HCT116 (cell line): ENCODE data around the gene RIMBP2. TPM values are rescaled to one million over a fixed set of nuclear protein-coding genes. Genes with fewer than 3 reads are reported as not detected.

Experiments used
- ATAC-seq: fragments of 200-7000 bp; cut with Tn5 transposase; 2 replicates; pipeline ENCODE4 v1.9.1; 2020; ENCODE audit warnings: mild to moderate bottlenecking, moderate library complexity
- BruUV-seq: library from RNA; stranded (reverse); fragments of 400-500 nt; replicated peaks from 2 replicates; lab custom pipeline; 2021; lab: Mats Ljungman, UMichigan
- CTCF ChIA-PET: fragments of 300-600 bp; sonication (Branson Sonifier 250); formaldehyde crosslinking; loops from one replicate; lab custom pipeline; 2021; ENCODE audit warnings: antibody characterized with exemption; lab: Charles Lee
- POLR2A ChIA-PET: fragments of 300-600, 350-600 bp; sonication (Branson Sonifier 250); formaldehyde crosslinking; loops from one replicate; lab custom pipeline; 2021; ENCODE audit warnings: antibody characterized with exemption; lab: Charles Lee
- RAD21 ChIA-PET, 2 experiments: fragments of 300-600 bp; sonication (Branson Sonifier 250); formaldehyde crosslinking; loops; one replicate each; lab custom pipeline; 2023; ENCODE audit warnings: low total read pairs in 2 of 2; ENCODE audit not compliant: uncharacterized antibody in 2 of 2, unreplicated experiment in 2 of 2, low non-redundant PET in 1 of 2; lab: Charles Lee
- DNase-seq: peaks from one replicate; pipeline ENCODE4 v3.0.0-alpha.2; 2010; ENCODE audit warnings: low read depth, low spot score
- H2AFZ ChIP-seq: fragments of 200-600 bp; shearing (Covaris generic), sonication (generic); 2 replicates; pipeline ENCODE4 v1.6.1; 2017; ENCODE audit warnings: low read depth, mixed run types, mixed read lengths, antibody characterized with exemption, low read length; ENCODE audit not compliant: poor library complexity, severe bottlenecking
- H3K27ac ChIP-seq: 2 replicates; pipeline ENCODE4 v1.5.1; 2012; ENCODE audit warnings: low read depth, low read length
- H3K27me3 ChIP-seq: fragments of 200-600 bp; sonication (generic); 2 replicates; pipeline ENCODE4 v1.6.1; 2016; ENCODE audit warnings: mixed run types, low read length, mixed read lengths; ENCODE audit not compliant: insufficient read depth
- H3K36me3 ChIP-seq, 2 experiments: fragments of 200-500 bp in 1 of 2; fragments of 200-600 bp in 1 of 2; sonication (Bioruptor generic) in 1 of 2; sonication (generic) in 1 of 2; 2 replicates each; pipeline versions ENCODE4 v1.5.1 to v1.6.1; 2014 to 2016; ENCODE audit warnings: low read length in 2 of 2, inconsistent platforms in 1 of 2, mixed read lengths in 1 of 2, mixed run types in 1 of 2; ENCODE audit not compliant: insufficient read depth in 2 of 2, control insufficient read depth in 1 of 2
- H3K4me1 ChIP-seq, 2 experiments: fragments of 200-600 bp in 1 of 2; sonication (generic) in 1 of 2; 2 replicates each; pipeline versions ENCODE4 v1.5.1 to v1.6.1; 2012 to 2017; ENCODE audit warnings: low read length in 2 of 2, inconsistent platforms in 1 of 2, mild to moderate bottlenecking in 1 of 2, mixed read lengths in 1 of 2, mixed run types in 1 of 2, moderate library complexity in 1 of 2; ENCODE audit not compliant: insufficient read depth in 2 of 2, control insufficient read depth in 1 of 2
- H3K4me2 ChIP-seq: fragments of 200-600 bp; sonication (generic); 2 replicates; pipeline ENCODE4 v1.6.1; 2017; ENCODE audit warnings: mixed run types, low read length, mixed read lengths
- H3K4me3 ChIP-seq, 2 experiments: fragments of 200-600 bp in 1 of 2; sonication (generic) in 1 of 2; replicated peaks in 1 of 2; 2 replicates each; pipeline ENCODE4 v1.5.1; 2011 to 2016; ENCODE audit warnings: low read length in 2 of 2, control low read depth in 1 of 2, low read depth in 1 of 2, mild to moderate bottlenecking in 1 of 2, mixed read lengths in 1 of 2, mixed run types in 1 of 2
- H3K79me2 ChIP-seq: fragments of 200-600 bp; sonication (generic); 2 replicates; pipeline ENCODE4 v1.6.1; 2017; ENCODE audit warnings: mild to moderate bottlenecking, mixed run types, low read length, moderate library complexity, mixed read lengths; ENCODE audit not compliant: insufficient read depth
- H3K9ac ChIP-seq: fragments of 200-600 bp; sonication (generic); 2 replicates; pipeline ENCODE4 v1.6.1; 2016; ENCODE audit warnings: low read length, mixed read lengths
- H3K9me2 ChIP-seq: fragments of 200-600 bp; sonication (generic), shearing (Covaris generic); 2 replicates; pipeline ENCODE4 v1.6.1; 2017; ENCODE audit warnings: mixed run types, mild to moderate bottlenecking, moderate library complexity; ENCODE audit not compliant: insufficient read depth
- H3K9me3 ChIP-seq, 2 experiments: fragments of 200-500 bp in 1 of 2; fragments of 200-600 bp in 1 of 2; sonication (Bioruptor generic) in 1 of 2; sonication (generic) in 1 of 2; 2 replicates each; pipeline ENCODE4 v1.6.1; 2014 to 2017; ENCODE audit warnings: low read length in 2 of 2, mixed read lengths in 2 of 2, inconsistent platforms in 1 of 2, low read depth in 1 of 2, mild to moderate bottlenecking in 1 of 2, mixed run types in 1 of 2, moderate library complexity in 1 of 2; ENCODE audit not compliant: control insufficient read depth in 1 of 2, insufficient read depth in 1 of 2
- H4K20me1 ChIP-seq: fragments of 200-600 bp; sonication (generic), shearing (Covaris generic); 2 replicates; pipeline ENCODE4 v1.6.1; 2017; ENCODE audit warnings: mixed run types, mild to moderate bottlenecking, moderate library complexity; ENCODE audit not compliant: insufficient read depth
- CEBPB ChIP-seq: IDR thresholded peaks from 2 replicates; pipeline ENCODE4 v1.6.1; 2012; ENCODE audit warnings: low read depth
- EGR1 ChIP-seq: IDR thresholded peaks from 2 replicates; pipeline ENCODE4 v1.6.1; 2012; ENCODE audit warnings: low read depth
- ELF1 ChIP-seq: IDR thresholded peaks from 2 replicates; pipeline ENCODE4 v1.6.1; 2012; ENCODE audit warnings: low read depth, borderline replicate concordance
- JUND ChIP-seq: IDR thresholded peaks from 2 replicates; pipeline ENCODE4 v1.6.1; 2012
- MAX ChIP-seq: IDR thresholded peaks from 2 replicates; pipeline ENCODE4 v1.6.1; 2012
- POLR2AphosphoS5 ChIP-seq: IDR thresholded peaks from 2 replicates; pipeline ENCODE4 v1.6.1; 2011; ENCODE audit warnings: mild to moderate bottlenecking, low read depth, low read length, moderate library complexity
- SIN3A ChIP-seq: IDR thresholded peaks from 2 replicates; pipeline ENCODE4 v1.6.1; 2012; ENCODE audit warnings: low read depth
- SRF ChIP-seq: IDR thresholded peaks from 2 replicates; pipeline ENCODE4 v1.6.1; 2012; ENCODE audit warnings: low read depth
- YY1 ChIP-seq: IDR thresholded peaks from 2 replicates; pipeline ENCODE4 v1.6.1; 2011; ENCODE audit warnings: low read length, low read depth, moderate library complexity, mild to moderate bottlenecking; ENCODE audit not compliant: insufficient replicate concordance; ENCODE audit errors: extremely low read depth
- ZNF274 ChIP-seq: fragments of 200-500 bp; sonication (Bioruptor generic); IDR thresholded peaks from 2 replicates; pipeline ENCODE4 v1.6.1; 2014; ENCODE audit warnings: mild to moderate bottlenecking, low read depth, low read length, inconsistent platforms
- intact Hi-C: fragments of 100-400 bp; cut with micrococcal nuclease; formaldehyde crosslinking; loops from 2 replicates; pipeline ENCODE4 v1.10.0; 2022
- total RNA-seq: library from RNA; stranded (reverse); gene quantifications from one replicate; pipeline ENCODE4 v1.2.1, GENCODE V29; 2021; ENCODE audit not compliant: unreplicated experiment

The RIMBP2 gene
- total RNA-seq, 1 experiment from 2014 or later: not detected

GRCh38 chr12:130496516-130497120 lies 219.5 kb downstream of the RIMBP2 start:
- Histone ChIP-seq H3K9me3 (no peaks in the 10 kb centered on the region), H3K27me3 (0 out of 2 replicates have a peak, but pooled peaks cover 3% of the 10 kb centered on the region), H3K36me3 (no peaks in the 10 kb centered on the region), H2AFZ (no peak overlapping the region), H3K4me2 (no peak overlapping the region), H4K20me1 (no peaks in the 10 kb centered on the region), H3K9ac (no peak overlapping the region), H3K4me1 (no peaks in the 10 kb centered on the region), H3K79me2 (no peaks in the 10 kb centered on the region), H3K9me2 (no peaks in the 10 kb centered on the region), H3K27ac (no peak overlapping the region), H3K4me3 (no peak overlapping the region)
- DNase-seq: no peak
- BruUV-seq: no TSS peak
- POLR2A ChIA-PET: no interaction called here
- TF ChIP-seq JUND: no peak
- no peak for TF ChIP-seq CEBPB
- TF ChIP-seq YY1: no peak
- TF ChIP-seq SIN3A: no peak
- no peak for TF ChIP-seq POLR2AphosphoS5
- no peak for TF ChIP-seq SRF
- TF ChIP-seq EGR1: no peak
- TF ChIP-seq ELF1: no peak
- RAD21 ChIA-PET: no interaction called here
- CTCF ChIA-PET: no interaction called here
- ATAC-seq: no peak
- intact Hi-C loops: no loop called here

DNA sequence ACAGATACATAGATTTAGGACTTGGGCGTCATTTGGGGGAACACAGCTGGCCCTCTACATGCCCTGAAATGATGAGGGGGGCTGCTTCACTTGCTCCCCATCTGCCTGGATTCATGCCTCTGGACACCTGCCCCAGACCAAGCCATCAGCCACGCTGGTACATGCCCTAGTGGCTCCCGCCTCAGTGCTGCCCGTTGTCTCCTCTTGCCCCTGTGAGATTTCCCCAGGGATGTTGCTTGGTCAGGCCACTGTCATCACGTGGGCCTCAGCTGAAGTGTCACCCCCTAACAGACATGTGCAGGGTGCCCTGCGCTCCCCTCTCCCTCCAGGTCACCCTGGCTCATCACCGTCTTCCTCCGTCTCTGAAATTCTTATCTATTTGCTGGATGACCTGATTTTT lies 220.9 kb downstream of the RIMBP2 start:
- H3K4me1 ChIP-seq: no peaks in the 10 kb centered on the region
- ChIA-PET RAD21 (no interaction called here), POLR2A (no interaction called here), CTCF (no interaction called here)
- H3K27ac ChIP-seq: no peak overlapping the region
- H3K27me3 ChIP-seq: 0 out of 2 replicates have a peak, but pooled peaks cover 9% of the 10 kb centered on the region
- H4K20me1 ChIP-seq: no peaks in the 10 kb centered on the region
- no peak overlapping the region for H3K9ac ChIP-seq
- intact Hi-C loops: no loop called here
- ATAC-seq (no peak), DNase-seq (no peak)
- H3K4me2 ChIP-seq: no peak overlapping the region
- H3K36me3 ChIP-seq: no peaks in the 10 kb centered on the region
- no peaks in the 10 kb centered on the region for H3K9me2 ChIP-seq
- TF ChIP-seq ZNF274: no peak
- no peak for TF ChIP-seq MAX
- no peak overlapping the region for H3K4me3 ChIP-seq
- H3K9me3 ChIP-seq: no peaks in the 10 kb centered on the region
- no peak overlapping the region for H2AFZ ChIP-seq
- BruUV-seq: no TSS peak
- H3K79me2 ChIP-seq: no peaks in the 10 kb centered on the region
